Measurements from ENCODE around the gene AP1G2.

The AP1G2 gene

GRCh38 chr14:23548351-23549318 is 19.0 kb downstream of the AP1G2 start:
- H3K27me3 ChIP-seq, result no peaks in the 10 kb centered on the region
- no peak for TF ChIP-seq CTCF (IDR thresholded peaks at IDR 0.05)
- no peak overlapping the region for H3K4me3 ChIP-seq (ENCODE audit: low read depth in 1 of 2, low read length in 1 of 2)
- peak overlapping the region; percentile 21 for H3K27ac ChIP-seq
- H3K9me3 ChIP-seq, result no peaks in the 10 kb centered on the region
- no peaks in the 10 kb centered on the region for H3K36me3 ChIP-seq
- H3K4me1 ChIP-seq (ENCODE audit: control insufficient read depth in 1 of 2, insufficient read depth in 1 of 2, low read depth in 1 of 2, low read length in 1 of 2), result peaks cover 39 to 50% of the 10 kb centered on the region in 2 experiments

- H3K27ac ChIP-seq, result peak overlapping the region; percentile 21
- no peaks in the 10 kb centered on the region for H3K9me3 ChIP-seq
- H3K4me1 ChIP-seq (ENCODE audit: control insufficient read depth in 1 of 2, insufficient read depth in 1 of 2, low read depth in 1 of 2, low read length in 1 of 2), result peaks cover 43 to 57% of the 10 kb centered on the region in 2 experiments
- no peak for TF ChIP-seq CTCF (IDR thresholded peaks at IDR 0.05)
- no peaks in the 10 kb centered on the region for H3K36me3 ChIP-seq
- no peaks in the 10 kb centered on the region for H3K27me3 ChIP-seq
- no peak overlapping the region for H3K4me3 ChIP-seq (ENCODE audit: low read depth in 1 of 2, low read length in 1 of 2)
These were observed 19.7 kb downstream of the AP1G2 start for GRCh38 chr14:23547924-23548323.

GRCh38 chr14:23546450-23547035 is 21.0 kb downstream of the AP1G2 start:
- Histone ChIP-seq H3K27me3 (no peaks in the 10 kb centered on the region), H3K4me3 (ENCODE audit: low read depth in 1 of 2, low read length in 1 of 2) (no peak overlapping the region), H3K27ac (no peak overlapping the region), H3K36me3 (no peaks in the 10 kb centered on the region), H3K9me3 (no peaks in the 10 kb centered on the region), H3K4me1 (ENCODE audit: control insufficient read depth in 1 of 2, insufficient read depth in 1 of 2, low read depth in 1 of 2, low read length in 1 of 2) (peaks cover 38 to 57% of the 10 kb centered on the region in 2 experiments)
- no peak for TF ChIP-seq CTCF (IDR thresholded peaks at IDR 0.05)

GRCh38 chr14:23545740-23546365 is 21.7 kb downstream of the AP1G2 start:
- Histone ChIP-seq H3K9me3 (no peaks in the 10 kb centered on the region), H3K4me1 (ENCODE audit: control insufficient read depth in 1 of 2, insufficient read depth in 1 of 2, low read depth in 1 of 2, low read length in 1 of 2) (peaks cover 35 to 54% of the 10 kb centered on the region in 2 experiments), H3K4me3 (ENCODE audit: low read depth in 1 of 2, low read length in 1 of 2) (no peak overlapping the region), H3K27me3 (no peaks in the 10 kb centered on the region), H3K36me3 (no peaks in the 10 kb centered on the region), H3K27ac (peak overlapping the region; percentile 55)
- TF ChIP-seq CTCF (IDR thresholded peaks at IDR 0.05), result no peak

GRCh38 chr14:23544511-23545447 is 22.8 kb downstream of the AP1G2 start:
- peak overlapping the region in 1 of 2 experiments; percentile 10 for H3K4me3 ChIP-seq (ENCODE audit: low read depth in 1 of 2, low read length in 1 of 2)
- H3K4me1 ChIP-seq (ENCODE audit: control insufficient read depth in 1 of 2, insufficient read depth in 1 of 2, low read depth in 1 of 2, low read length in 1 of 2), result peaks cover 29 to 45% of the 10 kb centered on the region in 2 experiments
- TF ChIP-seq CTCF (IDR thresholded peaks at IDR 0.05), result no peak
- no peaks in the 10 kb centered on the region for H3K27me3 ChIP-seq
- H3K9me3 ChIP-seq, result no peaks in the 10 kb centered on the region
- H3K36me3 ChIP-seq, result no peaks in the 10 kb centered on the region
- peak overlapping the region; percentile 55 for H3K27ac ChIP-seq

Data from neutrophil (primary cell).